Naive B cell (primary cell): ENCODE results near the gene CADM2. TPM values are rescaled to one million over a fixed set of nuclear protein-coding genes. Genes with fewer than 3 reads are reported as not detected.

ENCODE experiments used
- ATAC-seq, 2 donors: fragments of 150-1000 bp; cut with Tn5 transposase; 2 replicates each; pipeline ENCODE4 v1.10.0; 2021; ENCODE audit warnings: low read depth in 2 of 2, mild to moderate bottlenecking in 2 of 2, moderate library complexity in 2 of 2
- DNase-seq: peaks from one replicate; pipeline ENCODE4 v3.0.0; 2022
- H3K27ac Mint-ChIP-seq, 6 donors: one replicate each; pipeline ENCODE4 v1.8.0; 2020 to 2022; ENCODE audit warnings: mild to moderate bottlenecking in 6 of 6, mixed read lengths in 6 of 6, moderate library complexity in 5 of 6, inconsistent platforms in 2 of 6
- H3K27me3 Mint-ChIP-seq, 3 donors: one replicate each; pipeline ENCODE4 v1.8.0; 2021 to 2022; ENCODE audit warnings: mixed read lengths in 3 of 3, mild to moderate bottlenecking in 1 of 3
- H3K36me3 Mint-ChIP-seq, 2 donors: one replicate each; pipeline ENCODE4 v1.8.0; 2020 to 2022; ENCODE audit warnings: mixed read lengths in 2 of 2, inconsistent platforms in 1 of 2, mild to moderate bottlenecking in 1 of 2
- H3K4me1 Mint-ChIP-seq, 3 donors: one replicate each; pipeline ENCODE4 v1.8.0; 2020 to 2022; ENCODE audit warnings: mixed read lengths in 3 of 3, inconsistent platforms in 1 of 3, mild to moderate bottlenecking in 1 of 3, moderate library complexity in 1 of 3
- H3K4me3 Mint-ChIP-seq, 8 donors: one replicate each; pipeline ENCODE4 v1.8.0; 2020 to 2022; ENCODE audit warnings: mild to moderate bottlenecking in 8 of 8, mixed read lengths in 8 of 8, moderate library complexity in 8 of 8, inconsistent platforms in 2 of 8
- H3K9me3 Mint-ChIP-seq, 7 donors: one replicate each; pipeline ENCODE4 v1.8.0; 2020 to 2022; ENCODE audit warnings: mixed read lengths in 7 of 7, mild to moderate bottlenecking in 5 of 7, inconsistent platforms in 2 of 7, moderate library complexity in 1 of 7
- polyA plus RNA-seq, 6 donors: library from polyadenylated mRNA; unstranded; fragments of 300-500 nt; fragmentation: Illumina TruSeq; gene quantifications; one replicate each; pipeline ENCODE4 v1.2.3, GENCODE V29; 2021; ENCODE audit warnings: low read depth in 6 of 6

CADM2 gene
- polyA plus RNA-seq, 6 donors from 2014 or later, result 0.26 to 0.59 TPM; not detected in 4

DNA sequence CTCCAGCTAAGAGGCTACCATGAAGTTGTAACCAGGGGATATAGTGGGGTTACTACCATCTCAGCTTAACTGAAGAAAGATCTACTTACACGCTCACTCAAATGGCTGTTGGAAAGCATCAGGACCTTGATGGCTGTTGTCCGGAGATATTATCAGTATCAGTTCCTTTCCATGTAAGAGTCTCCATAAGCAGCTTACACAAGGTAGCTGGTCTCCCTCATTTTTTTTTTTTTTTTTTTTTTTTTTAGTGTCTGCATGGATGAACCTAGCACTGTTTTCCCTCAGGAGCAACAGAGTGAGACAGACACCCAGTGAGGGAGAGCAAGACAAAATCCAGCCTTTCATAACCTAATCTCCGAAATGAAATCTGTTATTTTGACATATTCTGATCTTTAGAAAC, 230.9 kb downstream of the CADM2 start:
- no peak for DNase-seq
- Mint-ChIP-seq H3K4me3 (no peak overlapping the region), H3K4me1 (no peaks in the 10 kb centered on the region), H3K9me3 (peaks cover 0 to 7% (median 0%) of the 10 kb centered on the region in 7 donors), H3K27ac (no peak overlapping the region), H3K36me3 (no peaks in the 10 kb centered on the region), H3K27me3 (no peaks in the 10 kb centered on the region)
- ATAC-seq, result no peak

DNA sequence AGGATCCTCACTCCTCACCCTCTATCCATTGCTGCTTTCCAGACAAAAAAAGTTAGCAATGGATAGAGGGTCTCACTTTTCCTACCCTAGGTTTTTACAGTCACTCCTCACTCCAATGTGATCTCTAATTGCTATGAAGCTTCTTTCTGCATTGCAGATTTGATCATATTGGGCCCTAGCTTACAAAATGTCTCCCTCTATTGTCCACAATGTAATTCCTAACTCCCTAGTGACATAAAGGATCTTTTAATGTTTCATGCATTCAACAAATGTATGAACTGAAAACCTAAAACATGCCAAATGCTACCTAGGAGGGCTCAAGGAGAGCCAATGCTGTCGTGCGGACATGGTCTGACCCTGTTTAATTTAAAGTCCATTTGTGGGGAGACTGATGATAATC, 234.8 kb downstream of the CADM2 start:
- no peaks in the 10 kb centered on the region for H3K4me1 Mint-ChIP-seq
- no peak for ATAC-seq
- no peaks in the 10 kb centered on the region for H3K27me3 Mint-ChIP-seq
- no peak for DNase-seq
- H3K27ac Mint-ChIP-seq, result no peak overlapping the region
- H3K4me3 Mint-ChIP-seq, result no peak overlapping the region
- no peaks in the 10 kb centered on the region for H3K36me3 Mint-ChIP-seq
- peaks cover 0 to 7% (median 0%) of the 10 kb centered on the region in 7 donors for H3K9me3 Mint-ChIP-seq

DNA sequence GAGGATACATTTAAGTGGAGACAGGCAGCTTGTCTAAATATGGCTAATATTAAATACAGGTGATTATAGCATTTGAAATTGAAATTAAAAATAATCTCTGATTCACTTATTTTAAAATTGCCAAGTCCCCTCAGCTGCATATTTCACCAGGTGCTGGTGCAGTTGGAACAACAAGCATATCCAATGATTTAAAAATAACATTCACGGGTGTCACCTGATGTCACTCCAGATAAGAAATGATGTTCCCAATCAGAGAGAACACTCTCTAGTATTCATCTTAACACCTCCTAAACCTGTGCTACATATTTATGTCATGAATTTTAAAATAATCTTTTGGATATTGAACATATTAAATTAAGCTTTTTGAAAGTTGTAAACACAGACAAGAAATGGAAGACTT, 249.9 kb downstream of the CADM2 start:
- Mint-ChIP-seq H3K27me3 (no peaks in the 10 kb centered on the region), H3K36me3 (no peaks in the 10 kb centered on the region), H3K4me1 (no peaks in the 10 kb centered on the region), H3K4me3 (no peak overlapping the region), H3K27ac (no peak overlapping the region), H3K9me3 (peaks cover 0 to 5% (median 3%) of the 10 kb centered on the region in 7 donors)
- ATAC-seq (no peak), DNase-seq (no peak)

DNA sequence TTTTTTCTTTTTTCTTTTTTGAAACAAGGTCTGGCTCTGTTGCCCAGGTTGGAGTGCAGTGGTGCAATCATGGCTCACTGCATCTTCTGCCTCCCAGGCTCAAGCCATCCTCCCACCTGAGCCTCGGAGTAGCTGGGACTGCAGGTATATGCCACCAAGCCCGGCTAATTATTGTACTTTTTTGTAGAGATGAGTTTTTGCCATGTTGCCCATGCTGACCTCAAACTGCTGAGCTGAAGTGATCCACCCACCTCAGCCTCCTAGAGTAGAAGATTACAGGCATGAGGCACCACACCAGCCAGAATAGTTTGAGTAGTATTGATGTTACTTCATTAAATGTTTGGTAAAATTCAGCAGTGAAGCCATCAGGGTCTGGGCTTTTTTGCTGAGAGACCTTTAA, 251.8 kb downstream of the CADM2 start:
- Mint-ChIP-seq H3K4me3 (no peak overlapping the region), H3K27me3 (no peaks in the 10 kb centered on the region), H3K27ac (no peak overlapping the region), H3K4me1 (no peaks in the 10 kb centered on the region), H3K9me3 (peaks cover 0 to 5% (median 3%) of the 10 kb centered on the region in 7 donors), H3K36me3 (no peaks in the 10 kb centered on the region)
- DNase-seq (no peak), ATAC-seq (no peak)

DNA sequence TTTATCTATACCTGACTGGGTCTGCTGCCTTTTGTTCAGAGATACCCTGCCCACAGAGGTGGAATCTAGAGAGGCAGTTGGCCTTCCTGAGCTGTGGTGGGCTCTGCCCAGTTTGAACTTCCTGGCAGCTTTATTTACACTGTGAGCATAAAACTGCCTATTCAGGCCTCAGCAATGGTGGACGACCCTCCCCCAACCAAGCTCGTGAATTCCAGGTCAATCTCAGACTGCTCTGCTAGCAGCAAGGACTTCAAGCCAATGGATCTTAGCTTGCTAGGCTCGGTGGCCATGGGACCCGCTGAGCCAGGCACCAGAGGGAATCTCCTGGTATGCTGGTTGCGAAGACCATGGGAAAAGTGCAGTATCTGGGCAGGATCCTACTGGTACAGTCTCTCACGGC, 270.2 kb downstream of the CADM2 start:
- Mint-ChIP-seq H3K4me3 (no peak overlapping the region), H3K9me3 (peaks cover 0 to 14% (median 5%) of the 10 kb centered on the region in 7 donors), H3K36me3 (no peaks in the 10 kb centered on the region), H3K4me1 (no peaks in the 10 kb centered on the region), H3K27me3 (no peaks in the 10 kb centered on the region), H3K27ac (no peak overlapping the region)
- DNase-seq (no peak), ATAC-seq (no peak)

DNA sequence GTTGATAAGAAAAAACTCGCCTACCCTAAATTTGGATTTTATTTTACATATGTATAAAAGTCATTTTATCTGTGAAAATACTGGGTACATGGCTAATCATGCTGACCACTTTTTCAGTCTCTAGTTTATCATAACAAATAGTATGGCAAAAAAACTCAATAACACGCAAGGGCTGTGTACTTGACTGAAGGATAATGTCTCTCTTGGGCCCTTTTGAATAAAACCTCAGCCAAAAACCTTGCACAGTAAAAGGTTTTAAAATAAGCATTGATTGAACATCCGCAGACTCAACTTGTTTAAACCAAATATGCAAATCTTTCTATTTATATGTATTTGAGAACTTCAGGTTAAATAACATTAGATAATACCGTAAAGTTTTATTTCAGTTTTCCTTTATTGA, 285.3 kb downstream of the CADM2 start:
- no peaks in the 10 kb centered on the region for H3K27me3 Mint-ChIP-seq
- ATAC-seq (no peak), DNase-seq (no peak)
- no peaks in the 10 kb centered on the region for H3K36me3 Mint-ChIP-seq
- no peaks in the 10 kb centered on the region for H3K4me1 Mint-ChIP-seq
- no peaks in the 10 kb centered on the region for H3K9me3 Mint-ChIP-seq
- no peak overlapping the region for H3K27ac Mint-ChIP-seq
- no peak overlapping the region for H3K4me3 Mint-ChIP-seq

DNA sequence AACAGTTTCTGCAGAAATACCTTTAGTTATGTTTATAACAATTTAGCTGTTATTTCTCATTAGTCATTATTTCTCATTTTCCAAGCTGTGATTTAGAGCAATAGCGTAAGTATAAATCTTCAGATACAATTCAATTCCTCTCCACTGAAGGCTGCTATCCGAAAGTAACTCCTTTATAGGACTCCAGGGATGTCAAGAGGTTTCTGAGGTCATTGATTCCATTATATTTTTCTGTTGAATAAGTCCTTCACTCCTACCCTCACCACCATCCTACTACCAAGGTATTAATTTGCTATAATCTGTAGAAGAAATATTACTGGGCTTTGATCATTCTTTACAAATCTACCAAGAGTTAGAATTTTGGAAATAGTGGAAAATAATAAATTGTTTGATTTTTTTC, 285.7 kb downstream of the CADM2 start:
- H3K4me3 Mint-ChIP-seq, result no peak overlapping the region

DNA sequence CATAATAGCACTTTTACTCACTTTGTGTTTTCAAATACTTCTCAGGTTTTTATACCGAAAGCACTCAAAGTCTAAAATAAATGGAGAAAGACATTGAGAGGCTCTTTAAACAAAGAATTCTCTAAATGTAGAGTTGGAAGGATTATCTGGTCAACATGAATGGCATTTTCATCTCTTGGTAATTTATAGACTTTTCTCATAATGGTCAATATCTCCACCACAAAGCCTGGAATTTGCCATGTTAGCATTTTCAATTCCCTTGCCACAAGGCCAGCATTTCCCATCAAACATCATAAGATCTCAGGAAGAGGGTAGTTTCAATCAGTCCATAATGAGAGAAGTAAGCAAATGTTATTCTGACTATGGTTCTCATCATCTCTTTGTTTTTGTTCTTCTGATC, 293.0 kb downstream of the CADM2 start:
- Mint-ChIP-seq H3K4me1 (no peaks in the 10 kb centered on the region), H3K27ac (peak overlapping the region in 1 of 6 donors; percentile 16), H3K27me3 (no peaks in the 10 kb centered on the region), H3K9me3 (peaks cover 0 to 5% (median 0%) of the 10 kb centered on the region in 7 donors), H3K36me3 (no peaks in the 10 kb centered on the region), H3K4me3 (no peak overlapping the region)
- ATAC-seq (no peak), DNase-seq (no peak)

More for the DNA sequence above, 285.7 kb downstream of the CADM2 start:
- Mint-ChIP-seq H3K27ac (no peak overlapping the region), H3K9me3 (no peaks in the 10 kb centered on the region), H3K27me3 (no peaks in the 10 kb centered on the region), H3K36me3 (no peaks in the 10 kb centered on the region), H3K4me1 (no peaks in the 10 kb centered on the region)
- ATAC-seq (no peak), DNase-seq (no peak)

DNA sequence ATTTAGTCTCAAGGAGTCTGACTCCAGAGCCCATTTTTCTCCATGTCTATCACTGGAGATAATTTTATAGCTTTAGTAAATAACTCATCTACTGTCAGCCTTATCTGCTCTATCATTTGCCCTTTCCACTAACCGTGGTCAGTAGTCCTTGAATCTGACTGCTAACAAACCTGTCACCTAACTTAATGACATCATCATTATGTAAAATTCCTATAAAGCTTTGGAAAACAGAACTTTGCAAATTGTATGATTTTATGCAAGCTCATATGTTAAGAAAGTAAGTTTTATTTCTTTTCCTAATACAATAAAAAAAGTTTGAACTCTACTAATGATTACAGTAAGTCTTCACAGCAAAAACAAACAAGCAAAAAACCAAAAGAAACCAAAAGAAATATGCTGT, 293.9 kb downstream of the CADM2 start:
- Mint-ChIP-seq H3K27ac (no peak overlapping the region), H3K4me1 (no peaks in the 10 kb centered on the region), H3K36me3 (no peaks in the 10 kb centered on the region), H3K4me3 (no peak overlapping the region), H3K9me3 (peaks cover 0 to 5% (median 0%) of the 10 kb centered on the region in 7 donors), H3K27me3 (no peaks in the 10 kb centered on the region)
- ATAC-seq, result no peak
- no peak for DNase-seq

DNA sequence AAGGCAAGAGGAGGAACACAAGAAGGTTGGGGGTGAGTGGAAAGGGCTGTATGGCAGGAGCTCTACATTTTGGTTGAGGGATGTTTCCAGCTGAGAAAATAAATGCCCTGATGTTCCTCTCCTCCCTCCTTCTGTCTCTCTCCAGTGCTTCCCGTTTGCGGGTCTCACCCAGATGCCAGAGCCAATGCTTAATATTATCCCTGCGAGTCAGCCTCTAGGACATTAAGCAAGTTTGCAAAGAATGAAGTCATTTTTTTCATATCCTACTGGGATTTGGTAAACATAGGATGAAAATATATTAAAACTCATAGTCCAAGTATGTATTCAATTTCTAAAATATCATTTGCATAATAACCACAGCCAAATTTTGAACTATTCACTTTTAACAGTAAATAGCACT, 295.9 kb downstream of the CADM2 start:
- Mint-ChIP-seq H3K27me3 (no peaks in the 10 kb centered on the region), H3K36me3 (no peaks in the 10 kb centered on the region), H3K27ac (no peak overlapping the region), H3K4me1 (no peaks in the 10 kb centered on the region), H3K4me3 (no peak overlapping the region), H3K9me3 (peaks cover 0 to 5% (median 0%) of the 10 kb centered on the region in 7 donors)
- no peak for DNase-seq
- ATAC-seq, result no peak

DNA sequence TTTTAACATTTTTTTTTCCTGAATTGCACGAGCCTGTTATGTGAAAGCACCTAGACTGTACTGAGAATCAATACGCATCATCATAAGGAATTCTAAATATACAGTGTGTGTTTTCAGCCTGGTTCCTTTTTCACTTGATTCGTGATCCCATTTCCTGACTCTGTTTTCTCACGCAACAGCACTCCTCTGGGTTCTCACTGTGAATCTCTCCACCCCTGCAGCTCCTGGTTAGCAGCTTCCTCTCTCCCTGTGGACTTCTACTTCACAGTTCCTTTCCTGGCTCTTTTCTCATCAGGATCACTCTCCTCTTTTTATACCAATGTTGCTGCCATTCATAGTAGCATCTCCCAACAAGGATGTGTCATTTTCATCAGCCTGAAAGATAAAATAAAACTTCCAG, 297.2 kb downstream of the CADM2 start:
- DNase-seq, result no peak
- Mint-ChIP-seq H3K9me3 (peaks cover 0 to 5% (median 0%) of the 10 kb centered on the region in 7 donors), H3K27me3 (no peaks in the 10 kb centered on the region), H3K4me3 (no peak overlapping the region), H3K4me1 (no peaks in the 10 kb centered on the region), H3K36me3 (no peaks in the 10 kb centered on the region), H3K27ac (no peak overlapping the region)
- no peak for ATAC-seq

DNA sequence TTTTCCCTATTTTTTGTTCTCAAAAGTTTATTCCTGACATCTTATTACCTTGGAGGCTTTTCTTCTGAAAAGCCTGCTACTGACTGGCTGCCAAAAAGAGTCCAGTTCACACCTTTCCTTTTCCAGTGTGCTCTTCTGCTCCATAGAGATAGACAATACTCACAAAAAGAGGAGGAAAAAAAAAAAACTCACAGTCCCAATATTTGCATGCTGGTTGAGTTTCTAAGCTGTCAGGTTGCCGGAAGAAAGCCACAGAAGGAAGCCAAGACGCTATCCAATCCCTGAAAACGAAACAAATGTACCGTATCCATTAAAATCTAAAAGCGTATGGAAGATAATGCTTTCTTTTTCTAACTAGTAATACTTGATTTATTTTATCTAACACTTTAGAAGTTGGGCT, 299.5 kb downstream of the CADM2 start:
- no peaks in the 10 kb centered on the region for H3K36me3 Mint-ChIP-seq
- DNase-seq, result no peak

DNA sequence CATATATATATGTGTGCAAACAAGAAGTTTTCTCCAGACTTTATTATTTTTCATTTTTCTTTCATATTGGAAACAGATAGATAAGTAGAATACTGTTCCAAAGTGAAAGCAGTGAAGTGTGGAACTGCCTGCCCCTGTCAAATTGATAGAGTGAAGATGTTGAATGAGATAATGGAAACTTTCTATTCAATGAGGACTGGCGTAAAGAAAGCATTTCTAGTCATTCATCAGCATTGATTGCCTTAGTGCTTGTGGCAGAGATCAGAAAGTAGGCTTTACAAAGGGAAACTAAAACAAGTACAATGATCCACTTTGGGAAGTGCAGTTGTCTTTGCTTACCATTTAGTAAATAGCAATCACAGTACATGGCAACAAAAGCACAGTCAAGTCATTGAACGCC, 300.0 kb downstream of the CADM2 start:
- H3K9me3 Mint-ChIP-seq, result peaks cover 0 to 5% (median 0%) of the 10 kb centered on the region in 7 donors
- no peak overlapping the region for H3K27ac Mint-ChIP-seq
- H3K36me3 Mint-ChIP-seq, result no peaks in the 10 kb centered on the region
- no peaks in the 10 kb centered on the region for H3K27me3 Mint-ChIP-seq
- H3K4me1 Mint-ChIP-seq, result no peaks in the 10 kb centered on the region
- no peak for DNase-seq
- no peak for ATAC-seq
- H3K4me3 Mint-ChIP-seq, result no peak overlapping the region

More for the DNA sequence above, 299.5 kb downstream of the CADM2 start:
- Mint-ChIP-seq H3K4me1 (no peaks in the 10 kb centered on the region), H3K27me3 (no peaks in the 10 kb centered on the region), H3K4me3 (no peak overlapping the region), H3K27ac (no peak overlapping the region), H3K9me3 (peaks cover 0 to 5% (median 0%) of the 10 kb centered on the region in 7 donors)
- no peak for ATAC-seq

DNA sequence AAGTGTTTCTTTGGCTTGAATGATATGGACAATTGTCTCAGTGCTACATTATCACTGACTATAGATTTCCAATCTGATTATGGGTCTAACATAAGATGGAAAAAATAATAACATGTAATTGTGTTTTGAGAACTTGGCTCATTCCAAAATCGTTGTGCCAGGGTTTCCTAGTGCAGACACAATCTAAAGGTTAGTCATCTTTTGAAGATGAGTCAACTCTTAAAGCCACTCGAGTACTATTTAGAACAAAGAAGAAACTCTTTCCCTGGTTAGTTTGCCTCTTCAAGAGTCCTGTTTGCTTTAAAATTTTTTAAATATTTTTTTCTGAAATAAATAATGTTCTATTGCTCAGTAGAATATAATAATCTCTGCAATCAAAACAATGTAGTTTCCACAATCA, 301.0 kb downstream of the CADM2 start:
- no peaks in the 10 kb centered on the region for H3K4me1 Mint-ChIP-seq

DNA sequence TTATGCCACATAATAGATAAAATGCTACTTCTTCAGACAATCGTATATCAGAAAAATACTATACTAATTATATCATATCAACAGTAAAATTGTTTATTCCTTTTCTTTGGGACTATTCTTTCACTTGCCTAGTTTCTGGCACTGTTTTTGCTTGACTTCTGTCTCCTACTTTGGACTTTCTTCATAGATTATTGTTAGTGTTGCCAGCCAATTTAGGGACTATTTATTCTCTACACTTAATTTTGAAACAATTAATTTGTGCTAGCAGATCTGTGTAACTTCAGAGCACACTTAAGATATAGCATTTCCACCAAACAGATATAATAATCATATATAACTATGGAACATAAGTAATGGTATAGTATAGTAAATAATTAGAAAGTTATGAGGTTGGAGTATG, 305.6 kb downstream of the CADM2 start:
- H3K4me3 Mint-ChIP-seq, result no peak overlapping the region
- H3K27ac Mint-ChIP-seq, result no peak overlapping the region
- H3K9me3 Mint-ChIP-seq, result no peaks in the 10 kb centered on the region
- H3K27me3 Mint-ChIP-seq, result no peaks in the 10 kb centered on the region
- ATAC-seq, result no peak
- H3K36me3 Mint-ChIP-seq, result no peaks in the 10 kb centered on the region
- H3K4me1 Mint-ChIP-seq, result no peaks in the 10 kb centered on the region
- DNase-seq, result no peak

More for the DNA sequence above, 301.0 kb downstream of the CADM2 start:
- DNase-seq (no peak), ATAC-seq (no peak)
- H3K4me3 Mint-ChIP-seq, result no peak overlapping the region
- no peaks in the 10 kb centered on the region for H3K27me3 Mint-ChIP-seq
- no peaks in the 10 kb centered on the region for H3K36me3 Mint-ChIP-seq
- no peak overlapping the region for H3K27ac Mint-ChIP-seq
- peaks cover 0 to 4% (median 0%) of the 10 kb centered on the region in 7 donors for H3K9me3 Mint-ChIP-seq
